Esophagus squamous epithelium (tissue), 5 donors: ENCODE data around the gene ETNPPL. TPM values are rescaled to one million over a fixed set of nuclear protein-coding genes. Genes with fewer than 3 reads are reported as not detected.
"Not testable (repeated sequence)": the region's sequence is repeated elsewhere in the genome, so short reads cannot be mapped to it uniquely, and the experiment has no call there.

Experiments used
- DNase-seq: peaks from one replicate; lab custom pipeline; 2025; lab: John Stamatoyannopoulos, UW
- H3K27ac ChIP-seq, 4 donors: fragments of 200-600 bp; sonication (generic); one replicate each; pipeline ENCODE4 v1.5.1; 2016 to 2019; ENCODE audit warnings: mild to moderate bottlenecking in 1 of 4
- H3K27me3 ChIP-seq, 4 donors: fragments of 200-600 bp; sonication (generic); 1 replicate in 3 of 4; 2 replicates in 1 of 4; pipeline versions ENCODE4 v1.5.1 to v1.6.0; 2017 to 2021; ENCODE audit warnings: antibody characterized with exemption in 1 of 4
- H3K36me3 ChIP-seq, 3 donors: fragments of 200-600 bp; sonication (generic); one replicate each; pipeline ENCODE4 v1.5.1; 2016 to 2019
- H3K4me1 ChIP-seq, 3 donors: fragments of 200-600 bp; sonication (generic); one replicate each; pipeline ENCODE4 v1.5.1; 2017 to 2019
- H3K4me3 ChIP-seq, 4 donors: fragments of 200-600 bp; sonication (generic); 1 replicate in 3 of 4; 2 replicates in 1 of 4; pipeline ENCODE4 v1.5.1; 2016 to 2019; ENCODE audit warnings: mild to moderate bottlenecking in 2 of 4, moderate library complexity in 1 of 4
- H3K9me3 ChIP-seq, 3 donors: fragments of 200-600 bp; sonication (generic); one replicate each; pipeline ENCODE4 v1.5.1; 2016 to 2019
- POLR2A ChIP-seq, 4 donors: fragments of 450-650 bp; IDR thresholded peaks; one replicate each; pipeline ENCODE4 v1.6.1; 2017; ENCODE audit warnings: antibody characterized with exemption in 4 of 4, mild to moderate bottlenecking in 4 of 4, moderate library complexity in 3 of 4
- WGBS, 2 donors: methylation state at CpG; one replicate each; pipeline ENCODE4 v1.1.5; 2018; 5-methylcytosine and 5-hydroxymethylcytosine counted together
- intact Hi-C: fragments of 100-400 bp; cut with DNase I; formaldehyde crosslinking; loops from one replicate; pipeline ENCODE4 v1.15.0; 2022
- total RNA-seq, 4 donors: library from RNA; depleted of rRNA; stranded (reverse); fragments of >200 nt; gene quantifications; one replicate each; pipeline ENCODE4 v1.1.0, GENCODE V29; 2016
- TF ChIP-seq, protein P1 (sequence below), 6 experiments: fragments of 450-650 bp in 4 of 6; fragments of 200-600 bp in 2 of 6; sonication (generic) in 2 of 6; IDR thresholded peaks; one replicate each; pipeline ENCODE4 v1.5.1; 2016 to 2019; ENCODE audit warnings: antibody characterized with exemption in 6 of 6, mild to moderate bottlenecking in 4 of 6, moderate library complexity in 4 of 6
- donor health status: DM: yes; HTN: yes; CAD: no.

The ETNPPL gene
- total RNA-seq, 4 donors from 2014 or later: not detected

DNA sequence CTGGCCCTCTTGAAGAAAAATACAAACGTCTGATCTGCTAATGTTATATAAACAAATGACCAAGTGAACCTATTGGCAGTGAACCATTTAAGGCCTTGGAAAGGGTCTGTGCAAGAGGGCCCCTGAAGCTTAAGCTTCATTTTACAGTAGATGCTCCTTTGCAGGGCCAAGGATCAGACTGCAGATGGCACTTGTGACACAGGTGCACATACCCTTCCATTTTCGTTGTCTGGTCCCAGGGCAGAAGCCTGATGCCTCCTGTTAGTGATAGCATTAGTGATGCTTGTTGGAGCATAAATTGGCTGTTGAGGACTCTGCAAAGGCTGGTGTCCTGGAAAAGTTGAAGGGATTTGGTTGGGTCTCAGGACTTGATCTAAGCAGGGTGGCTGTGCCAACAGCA lies 46.5 kb downstream of the ETNPPL start:
- Histone ChIP-seq H3K27me3 (no peaks in the 10 kb centered on the region), H3K4me3 (no peak overlapping the region), H3K27ac (no peak overlapping the region), H3K36me3 (no peaks in the 10 kb centered on the region), H3K4me1 (peaks cover 0 to 6% (median 0%) of the 10 kb centered on the region in 3 donors), H3K9me3 (no peaks in the 10 kb centered on the region)
- intact Hi-C loops: no loop called here
- no peak for TF ChIP-seq POLR2A (IDR thresholded peaks at IDR 0.05)
- TF ChIP-seq, protein P1, sequence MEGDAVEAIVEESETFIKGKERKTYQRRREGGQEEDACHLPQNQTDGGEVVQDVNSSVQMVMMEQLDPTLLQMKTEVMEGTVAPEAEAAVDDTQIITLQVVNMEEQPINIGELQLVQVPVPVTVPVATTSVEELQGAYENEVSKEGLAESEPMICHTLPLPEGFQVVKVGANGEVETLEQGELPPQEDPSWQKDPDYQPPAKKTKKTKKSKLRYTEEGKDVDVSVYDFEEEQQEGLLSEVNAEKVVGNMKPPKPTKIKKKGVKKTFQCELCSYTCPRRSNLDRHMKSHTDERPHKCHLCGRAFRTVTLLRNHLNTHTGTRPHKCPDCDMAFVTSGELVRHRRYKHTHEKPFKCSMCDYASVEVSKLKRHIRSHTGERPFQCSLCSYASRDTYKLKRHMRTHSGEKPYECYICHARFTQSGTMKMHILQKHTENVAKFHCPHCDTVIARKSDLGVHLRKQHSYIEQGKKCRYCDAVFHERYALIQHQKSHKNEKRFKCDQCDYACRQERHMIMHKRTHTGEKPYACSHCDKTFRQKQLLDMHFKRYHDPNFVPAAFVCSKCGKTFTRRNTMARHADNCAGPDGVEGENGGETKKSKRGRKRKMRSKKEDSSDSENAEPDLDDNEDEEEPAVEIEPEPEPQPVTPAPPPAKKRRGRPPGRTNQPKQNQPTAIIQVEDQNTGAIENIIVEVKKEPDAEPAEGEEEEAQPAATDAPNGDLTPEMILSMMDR (IDR thresholded peaks at IDR 0.05): no peak
- DNase-seq: no peak
- WGBS, 2 donors: 22 to 59% methylated on average over 1 to 2 of the region's 2 CpGs

DNA sequence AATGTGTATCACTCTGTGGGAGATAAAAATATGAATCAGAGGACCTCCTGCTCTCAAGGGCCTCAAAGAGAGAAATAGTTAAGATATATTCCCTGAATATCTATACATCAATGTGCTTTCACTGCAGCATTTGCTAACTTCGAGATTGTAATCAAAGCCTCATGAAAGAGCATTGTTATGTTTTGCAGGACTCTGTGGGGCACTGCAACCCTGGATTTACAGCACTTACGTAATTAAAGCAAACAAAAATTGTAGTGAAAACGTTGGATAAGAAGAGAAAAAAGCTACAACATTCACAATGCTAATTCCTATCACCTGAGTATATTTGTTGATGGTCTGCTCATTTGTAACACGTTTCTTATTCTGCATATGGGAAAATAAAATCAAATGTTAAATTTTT lies 48.0 kb downstream of the ETNPPL start:
- DNase-seq: no peak
- intact Hi-C loops: no loop called here
- no peaks in the 10 kb centered on the region for H3K27me3 ChIP-seq

DNA sequence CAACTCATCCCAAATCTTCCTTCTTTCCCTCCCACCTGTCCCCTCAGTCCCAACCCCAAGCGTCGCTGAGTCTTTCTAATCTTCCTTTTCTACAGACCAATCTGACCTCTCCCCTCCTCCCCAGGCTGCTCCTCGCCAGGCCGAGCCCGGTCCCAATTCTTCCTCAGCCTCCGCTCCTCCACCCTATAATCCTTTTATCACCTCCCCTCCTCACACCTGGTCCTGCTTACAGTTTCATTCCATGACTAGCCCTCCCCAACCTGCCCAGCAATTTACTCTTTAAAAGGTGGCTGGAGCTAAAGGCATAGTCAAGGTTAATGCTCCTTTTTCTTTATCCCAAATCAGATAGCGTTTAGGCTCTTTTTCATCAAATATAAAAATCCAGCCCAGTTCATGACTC lies 52.3 kb downstream of the ETNPPL start:
- H3K4me3 ChIP-seq, H3K9me3 ChIP-seq, H3K4me1 ChIP-seq, H3K36me3 ChIP-seq, H3K27ac ChIP-seq, DNase-seq, intact Hi-C loops, H3K27me3 ChIP-seq: not testable (repeated sequence)
- 57 to 83% methylated on average over 7 of the region's 7 CpGs for WGBS, 2 donors

More for the DNA sequence above, 48.0 kb downstream of the ETNPPL start:
- Histone ChIP-seq H3K4me3 (no peak overlapping the region), H3K9me3 (no peaks in the 10 kb centered on the region), H3K27ac (no peak overlapping the region), H3K36me3 (no peaks in the 10 kb centered on the region), H3K4me1 (peaks cover 0 to 6% (median 0%) of the 10 kb centered on the region in 3 donors)
- TF ChIP-seq, protein P1 (IDR thresholded peaks at IDR 0.05): no peak
- no peak for TF ChIP-seq POLR2A (IDR thresholded peaks at IDR 0.05)
- WGBS, 2 donors: 42 to 55% methylated on average over 4 of the region's 4 CpGs

DNA sequence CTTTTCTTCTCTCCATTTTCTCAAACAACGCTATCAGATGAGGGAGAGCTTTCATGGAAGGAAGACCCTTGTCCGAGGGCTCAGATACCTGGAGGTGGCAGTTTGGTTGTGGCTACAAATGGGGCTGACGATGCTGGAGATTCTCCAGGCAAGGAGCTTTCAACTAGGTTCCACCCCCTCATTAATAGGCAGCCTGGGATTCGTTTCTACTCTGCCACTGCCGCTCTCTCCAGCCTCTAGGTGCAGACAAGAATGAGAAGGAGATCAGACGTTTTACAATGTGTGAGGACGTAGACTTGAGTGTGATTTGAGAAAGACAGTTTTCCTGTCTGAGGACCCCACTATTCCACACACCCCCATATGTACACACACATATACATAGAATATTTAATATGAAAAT lies 53.1 kb downstream of the ETNPPL start:
- intact Hi-C loops: no loop called here
- TF ChIP-seq, protein P1 (IDR thresholded peaks at IDR 0.05): no peak
- TF ChIP-seq POLR2A (IDR thresholded peaks at IDR 0.05): no peak
- 48 to 67% methylated on average over 7 of the region's 7 CpGs for WGBS, 2 donors

DNA sequence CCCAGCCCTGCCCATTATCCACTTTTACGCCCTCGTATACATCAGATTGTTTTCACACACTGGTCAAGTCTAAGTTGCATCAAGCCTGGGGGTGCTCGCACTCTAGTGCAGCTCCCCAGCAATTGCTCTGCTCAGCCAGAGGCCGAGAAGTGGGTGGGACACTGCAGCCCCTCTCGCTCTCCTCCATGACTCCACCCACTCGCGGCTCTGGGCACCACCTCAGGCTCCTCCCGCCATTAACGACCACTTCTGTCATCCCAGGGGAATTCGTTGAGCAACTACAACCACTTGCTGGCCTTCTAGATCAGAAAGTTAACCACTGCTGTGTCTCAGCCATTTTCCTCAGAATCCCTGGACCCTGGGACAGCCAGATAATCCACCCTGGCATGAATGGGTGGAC lies 53.6 kb downstream of the ETNPPL start:
- Histone ChIP-seq H3K27ac (no peak overlapping the region), H3K27me3 (no peaks in the 10 kb centered on the region), H3K4me3 (no peak overlapping the region), H3K9me3 (no peaks in the 10 kb centered on the region), H3K36me3 (no peaks in the 10 kb centered on the region), H3K4me1 (no peaks in the 10 kb centered on the region)
- 80 to 85% methylated on average over 10 of the region's 10 CpGs for WGBS, 2 donors
- no peak for DNase-seq
- intact Hi-C loops: no loop called here
- TF ChIP-seq, protein P1 (IDR thresholded peaks at IDR 0.05): no peak
- TF ChIP-seq POLR2A (IDR thresholded peaks at IDR 0.05): no peak

More for the DNA sequence above, 53.1 kb downstream of the ETNPPL start:
- no peak overlapping the region for H3K27ac ChIP-seq
- H3K4me1 ChIP-seq: no peaks in the 10 kb centered on the region
- H3K4me3 ChIP-seq: no peak overlapping the region
- no peaks in the 10 kb centered on the region for H3K36me3 ChIP-seq
- H3K27me3 ChIP-seq: no peaks in the 10 kb centered on the region
- H3K9me3 ChIP-seq: no peaks in the 10 kb centered on the region
- no peak for DNase-seq

DNA sequence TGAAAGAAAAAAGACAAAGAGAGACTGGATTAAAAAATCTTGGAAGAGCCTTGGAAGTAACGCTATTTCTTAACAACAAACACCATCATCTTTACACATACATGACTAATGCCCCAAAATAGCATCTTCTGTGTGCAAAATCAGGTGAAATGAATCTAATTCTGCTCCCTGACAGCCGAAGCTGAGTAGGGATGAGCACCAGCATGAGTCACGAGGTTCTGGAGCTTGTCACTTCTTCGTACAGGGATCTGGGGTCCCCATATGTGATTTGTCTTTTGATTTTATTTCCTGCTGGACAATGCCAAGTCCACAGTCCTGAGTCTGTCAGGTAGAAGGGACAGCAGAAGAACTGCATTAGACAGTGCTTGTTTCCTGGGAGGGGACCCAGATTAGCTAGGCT lies 56.6 kb downstream of the ETNPPL start:
- TF ChIP-seq, protein P1 (IDR thresholded peaks at IDR 0.05): no peak
- no peak for TF ChIP-seq POLR2A (IDR thresholded peaks at IDR 0.05)
- Histone ChIP-seq H3K36me3 (no peaks in the 10 kb centered on the region), H3K4me3 (no peak overlapping the region), H3K9me3 (no peaks in the 10 kb centered on the region), H3K4me1 (no peaks in the 10 kb centered on the region), H3K27me3 (no peaks in the 10 kb centered on the region), H3K27ac (no peak overlapping the region)
- intact Hi-C loops: no loop called here
- 49 to 58% methylated on average over 4 of the region's 4 CpGs for WGBS, 2 donors
- DNase-seq: no peak
